H1 (cell line): ENCODE measurements around the gene RCL1. TPM values are rescaled to one million over a fixed set of nuclear protein-coding genes. Genes with fewer than 3 reads are reported as not detected.

Source experiments
- CTCF ChIA-PET: fragments of 300-600 bp; sonication (Branson Sonifier 250); formaldehyde crosslinking; loops from one replicate; lab custom pipeline; 2021; ENCODE audit not compliant: partially characterized antibody; lab: Charles Lee
- POLR2A ChIA-PET: fragments of 300-600 bp; sonication (Branson Sonifier 250); formaldehyde crosslinking; loops from one replicate; lab custom pipeline; 2021; ENCODE audit warnings: inconsistent platforms; ENCODE audit not compliant: partially characterized antibody; lab: Charles Lee
- DNase-seq, 2 experiments: peaks; one replicate each; pipeline versions ENCODE4 v3.0.0 to v3.0.0-alpha.2; 2010 to 2022; ENCODE audit warnings: low spot score in 2 of 2, low read depth in 1 of 2, mixed read lengths in 1 of 2
- FAIRE-seq: peaks from 2 replicates; lab custom pipeline; 2011; peaks lifted over from hg19 to GRCh38; lab: Jason Lieb, UNC
- H2AFZ ChIP-seq: 2 replicates; pipeline ENCODE4 v1.8.1; 2012; ENCODE audit warnings: low read length, inconsistent platforms
- H2AK5ac ChIP-seq: 2 replicates; pipeline ENCODE4 v1.6.1; 2013; ENCODE audit warnings: low read depth, low read length
- H2BK120ac ChIP-seq: replicated peaks from 2 replicates; pipeline ENCODE3; 2013; ENCODE audit warnings: low read depth, low read length, inconsistent platforms
- H2BK12ac ChIP-seq: 2 replicates; pipeline ENCODE4 v1.6.1; 2013; ENCODE audit warnings: low read depth, low read length
- H2BK15ac ChIP-seq: 2 replicates; pipeline ENCODE4 v1.6.1; 2013; ENCODE audit warnings: low read length
- H2BK20ac ChIP-seq: 2 replicates; pipeline ENCODE4 v1.6.1; 2013; ENCODE audit warnings: low read length
- H2BK5ac ChIP-seq: 2 replicates; pipeline ENCODE4 v1.6.1; 2013; ENCODE audit warnings: low read depth, low read length
- H3K14ac ChIP-seq: 2 replicates; pipeline ENCODE4 v1.6.1; 2013; ENCODE audit warnings: inconsistent platforms; ENCODE audit not compliant: insufficient read length
- H3K18ac ChIP-seq: 2 replicates; pipeline ENCODE4 v1.6.1; 2013; ENCODE audit warnings: low read length; ENCODE audit errors: extremely low read depth
- H3K23ac ChIP-seq: 2 replicates; pipeline ENCODE4 v1.6.1; 2013; ENCODE audit warnings: inconsistent platforms; ENCODE audit not compliant: insufficient read length
- H3K23me2 ChIP-seq: 2 replicates; pipeline ENCODE4 v1.6.1; 2013; ENCODE audit warnings: low read depth, low read length
- H3K27ac ChIP-seq: 2 replicates; pipeline ENCODE4 v1.6.1; 2011; ENCODE audit warnings: low read depth, low read length, inconsistent platforms
- H3K27me3 ChIP-seq, 4 experiments: replicated peaks in 1 of 4; 1 replicate in 1 of 4; 2 replicates in 3 of 4; pipeline versions ENCODE4 v1.6.1 to v1.8.1; 2011 to 2013; ENCODE audit warnings: low read length in 3 of 4, mild to moderate bottlenecking in 3 of 4, inconsistent platforms in 2 of 4, mixed read lengths in 2 of 4, moderate library complexity in 1 of 4; ENCODE audit not compliant: control insufficient read depth in 3 of 4, insufficient read depth in 3 of 4; ENCODE audit errors: extremely low read depth in 1 of 4
- H3K36me3 ChIP-seq, 4 experiments: 2 replicates each; pipeline versions ENCODE4 v1.6.1 to v1.8.1; 2011 to 2013; ENCODE audit warnings: mild to moderate bottlenecking in 4 of 4, low read length in 3 of 4, moderate library complexity in 2 of 4, control low read depth in 1 of 4, inconsistent platforms in 1 of 4; ENCODE audit not compliant: insufficient read depth in 4 of 4, control insufficient read depth in 2 of 4
- H3K4ac ChIP-seq: replicated peaks from 2 replicates; pipeline ENCODE3; 2013; ENCODE audit warnings: low read length, low read depth, mixed read lengths, inconsistent platforms; ENCODE audit not compliant: insufficient read length
- H3K4me1 ChIP-seq, 4 experiments: replicated peaks in 1 of 4; 1 replicate in 1 of 4; 2 replicates in 3 of 4; pipeline versions ENCODE4 v1.6.1 to v1.8.1; 2011 to 2013; ENCODE audit warnings: low read length in 3 of 4, inconsistent platforms in 2 of 4, mixed read lengths in 1 of 4; ENCODE audit not compliant: insufficient read depth in 4 of 4, control insufficient read depth in 3 of 4
- H3K4me2 ChIP-seq, 2 experiments: 2 replicates each; pipeline versions ENCODE4 v1.6.1 to v1.8.1; 2011 to 2013; ENCODE audit warnings: low read depth in 2 of 2, low read length in 2 of 2, control low read depth in 1 of 2, inconsistent platforms in 1 of 2, mild to moderate bottlenecking in 1 of 2; ENCODE audit not compliant: insufficient read depth in 1 of 2
- H3K4me3 ChIP-seq, 4 experiments: fragments of 200-600, 300-600 bp in 1 of 4; sonication (generic), shearing (Covaris generic), sonication (Bioruptor Twin) in 1 of 4; 2 replicates each; pipeline versions ENCODE4 v1.5.1 to v1.8.1; 2011 to 2016; ENCODE audit warnings: low read length in 4 of 4, low read depth in 3 of 4, control low read depth in 2 of 4, inconsistent platforms in 2 of 4, mild to moderate bottlenecking in 2 of 4, mixed read lengths in 1 of 4, moderate library complexity in 1 of 4; ENCODE audit not compliant: insufficient read depth in 2 of 4; ENCODE audit errors: extremely low read depth in 1 of 4
- H3K56ac ChIP-seq: replicated peaks from 2 replicates; pipeline ENCODE3; 2013; ENCODE audit warnings: low read depth, mild to moderate bottlenecking, mixed read lengths, low read length, inconsistent platforms; ENCODE audit not compliant: insufficient read length
- H3K79me1 ChIP-seq: 2 replicates; pipeline ENCODE4 v1.6.1; 2013; ENCODE audit warnings: low read depth, low read length, control low read depth
- H3K79me2 ChIP-seq, 2 experiments: 2 replicates each; pipeline versions ENCODE4 v1.6.1 to v1.8.1; 2012 to 2013; ENCODE audit warnings: low read length in 2 of 2, mild to moderate bottlenecking in 2 of 2, inconsistent platforms in 1 of 2; ENCODE audit not compliant: insufficient read depth in 2 of 2, control insufficient read depth in 1 of 2
- H3K9ac ChIP-seq, 4 experiments: replicated peaks in 1 of 4; 1 replicate in 1 of 4; 2 replicates in 3 of 4; pipeline versions ENCODE4 v1.6.1 to v1.8.1; 2011 to 2013; ENCODE audit warnings: low read depth in 3 of 4, low read length in 3 of 4, control low read depth in 2 of 4, mild to moderate bottlenecking in 2 of 4, moderate library complexity in 2 of 4, inconsistent platforms in 1 of 4; ENCODE audit errors: extremely low read depth in 1 of 4
- H3K9me3 ChIP-seq, 2 experiments: 2 replicates each; pipeline versions ENCODE4 v1.6.1 to v1.8.1; 2012 to 2013; ENCODE audit warnings: mild to moderate bottlenecking in 2 of 2, moderate library complexity in 2 of 2, control low read depth in 1 of 2, inconsistent platforms in 1 of 2, low read depth in 1 of 2, low read length in 1 of 2, mixed read lengths in 1 of 2; ENCODE audit not compliant: insufficient read depth in 2 of 2
- H4K20me1 ChIP-seq, 2 experiments: replicated peaks in 1 of 2; 2 replicates each; pipeline versions ENCODE3 to v1.8.1; 2011 to 2013; ENCODE audit warnings: inconsistent platforms in 2 of 2, low read length in 2 of 2, mild to moderate bottlenecking in 1 of 2; ENCODE audit not compliant: insufficient read depth in 2 of 2, control insufficient read depth in 1 of 2
- H4K5ac ChIP-seq: 2 replicates; pipeline ENCODE4 v1.6.1; 2013; ENCODE audit warnings: low read length, low read depth, mixed read lengths, inconsistent platforms; ENCODE audit not compliant: insufficient read length
- H4K8ac ChIP-seq: 2 replicates; pipeline ENCODE4 v1.8.0; 2013; ENCODE audit warnings: mild to moderate bottlenecking, moderate library complexity, low read length, inconsistent platforms; ENCODE audit not compliant: insufficient read depth; ENCODE audit errors: extremely low read depth
- H4K91ac ChIP-seq: replicated peaks from 2 replicates; pipeline ENCODE3; 2013; ENCODE audit warnings: low read length, mixed read lengths, inconsistent platforms; ENCODE audit not compliant: insufficient read length
- MAFK ChIP-seq: IDR thresholded peaks from 2 replicates; pipeline ENCODE4 v1.6.1; 2012; ENCODE audit warnings: low read depth, mild to moderate bottlenecking, improper control_type of control experiment, low read length
- POLR2A ChIP-seq, 2 experiments: IDR thresholded peaks; 1 replicate in 1 of 2; 2 replicates in 1 of 2; pipeline ENCODE4 v1.6.1; 2011; ENCODE audit warnings: low read depth in 2 of 2, low read length in 2 of 2, mild to moderate bottlenecking in 2 of 2; ENCODE audit errors: control extremely low read depth in 1 of 2
- SP4 ChIP-seq: IDR thresholded peaks from 2 replicates; pipeline ENCODE4 v1.6.1; 2012; ENCODE audit warnings: low read length, inconsistent platforms
- WGBS, 2 experiments: shearing (Covaris generic) in 1 of 2; methylation state at CpG; one replicate each; pipeline versions ENCODE4 v1.1.6 to v1.1.7; 2013 to 2015; ENCODE audit warnings: low lambda C conversion rate in 2 of 2, mixed read lengths in 2 of 2, inconsistent platforms in 1 of 2, low coverage in 1 of 2, missing lambda C conversion rate in 1 of 2; ENCODE audit not compliant: insufficient replicate concordance in 2 of 2, insufficient coverage in 1 of 2, insufficient read length in 1 of 2; ENCODE audit errors: extremely low coverage in 1 of 2, missing lambda C conversion rate in 1 of 2; 5-methylcytosine and 5-hydroxymethylcytosine counted together
- polyA plus RNA-seq, 7 experiments: library from polyadenylated mRNA; depleted of rRNA in 3 of 7; stranded (reverse) in 5 of 7; unstranded in 2 of 7; fragments of >200 nt in 5 of 7; fragments of 200-250 nt in 2 of 7; gene quantifications; 1 replicate in 5 of 7; 2 replicates in 1 of 7; 4 replicates in 1 of 7; pipeline versions ENCODE4 v1.2.1 to v1.2.3, GENCODE V29; 2011 to 2013; ENCODE audit warnings: missing spikeins in 2 of 7, mixed read lengths in 2 of 7
- total RNA-seq: library from RNA; stranded (reverse); fragmentation: NEBNext Ultra II Directional; extraction: Animal tissue kit (Norgen Biotek cat#: 25700); gene quantifications from 2 replicates; pipeline ENCODE4 v1.2.1, GENCODE V29; 2021

Gene RCL1
- total and polyA plus RNA-seq, 2 of the 8 experiments (the other 6 are each of a cell fraction or from before 2014, with no cell fraction given) = 21.0 to 29.5 TPM

DNA sequence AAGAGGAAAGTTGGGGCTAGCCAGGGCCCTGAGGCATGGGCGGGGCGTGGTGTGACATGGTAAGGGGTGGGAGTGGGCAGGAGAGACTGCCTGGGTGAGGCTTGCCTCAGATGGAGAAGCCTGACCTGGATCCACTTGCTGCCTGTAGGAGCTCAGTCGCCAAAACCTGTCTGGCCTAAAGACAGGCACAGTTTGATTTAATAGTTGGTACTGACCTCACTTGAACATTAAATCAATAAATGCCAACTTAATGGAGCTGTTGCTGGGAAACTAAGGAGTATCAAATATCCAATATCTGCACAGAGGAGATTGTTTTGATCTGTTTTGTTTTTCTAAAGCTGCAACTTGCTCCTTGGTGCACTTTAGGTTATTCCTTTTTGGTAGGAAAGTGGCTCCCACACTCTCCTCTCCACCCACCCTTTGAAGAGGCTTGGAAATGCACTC lies 86.4 kb downstream of the RCL1 start:
- Histone ChIP-seq H2AK5ac (no peak overlapping the region), H3K4ac (no peak overlapping the region), H4K8ac (no peak overlapping the region), H3K36me3 (no peaks in the 10 kb centered on the region), H3K9me3 (no peaks in the 10 kb centered on the region), H3K79me1 (no peaks in the 10 kb centered on the region), H3K23me2 (no peaks in the 10 kb centered on the region; the same call in 1 of the 2 replicates), H3K14ac (no peak overlapping the region), H3K27me3 (no peaks in the 10 kb centered on the region), H2BK15ac (no peak overlapping the region), H4K20me1 (no peaks in the 10 kb centered on the region), H3K18ac (no peak overlapping the region), H3K4me1 (no peaks in the 10 kb centered on the region), H3K79me2 (no peaks in the 10 kb centered on the region), H4K5ac (no peak overlapping the region), H2AFZ (no peak overlapping the region), H3K9ac (no peak overlapping the region), H2BK20ac (no peak overlapping the region), H3K27ac (no peak overlapping the region), H3K4me2 (no peak overlapping the region)
- CTCF ChIA-PET = interaction anchor here (1.2 kb wide), 1 partner anchor 82 kb away, joined by 6 read pairs; no protein-coding TSS in a partner anchor
- no peak for FAIRE-seq
- POLR2A ChIA-PET = no interaction called here
- TF ChIP-seq POLR2A (IDR thresholded peaks at IDR 0.05; ENCODE audit: control extremely low read depth in 1 of 2, low read depth in 2 of 2, low read length in 2 of 2) (no peak), SP4 (no peak), MAFK (no peak)
- TF ChIP-seq, all 59 proteins: peak for 0
- no peak overlapping the region for H2BK12ac ChIP-seq
- 94% methylated on average over 3 of the region's 3 CpGs; no CpG with 5 or more reads in 1 of the 2 experiments for WGBS, 2 experiments
- H3K23ac ChIP-seq = no peak overlapping the region
- no peak overlapping the region for H3K56ac ChIP-seq
- H4K91ac ChIP-seq = no peak overlapping the region
- H2BK120ac ChIP-seq = no peak overlapping the region
- no peak overlapping the region for H2BK5ac ChIP-seq
- no peak for DNase-seq
- H3K4me3 ChIP-seq = no peak overlapping the region
